ENCODE measurements around the gene SLC25A29.

The SLC25A29 gene

DNA sequence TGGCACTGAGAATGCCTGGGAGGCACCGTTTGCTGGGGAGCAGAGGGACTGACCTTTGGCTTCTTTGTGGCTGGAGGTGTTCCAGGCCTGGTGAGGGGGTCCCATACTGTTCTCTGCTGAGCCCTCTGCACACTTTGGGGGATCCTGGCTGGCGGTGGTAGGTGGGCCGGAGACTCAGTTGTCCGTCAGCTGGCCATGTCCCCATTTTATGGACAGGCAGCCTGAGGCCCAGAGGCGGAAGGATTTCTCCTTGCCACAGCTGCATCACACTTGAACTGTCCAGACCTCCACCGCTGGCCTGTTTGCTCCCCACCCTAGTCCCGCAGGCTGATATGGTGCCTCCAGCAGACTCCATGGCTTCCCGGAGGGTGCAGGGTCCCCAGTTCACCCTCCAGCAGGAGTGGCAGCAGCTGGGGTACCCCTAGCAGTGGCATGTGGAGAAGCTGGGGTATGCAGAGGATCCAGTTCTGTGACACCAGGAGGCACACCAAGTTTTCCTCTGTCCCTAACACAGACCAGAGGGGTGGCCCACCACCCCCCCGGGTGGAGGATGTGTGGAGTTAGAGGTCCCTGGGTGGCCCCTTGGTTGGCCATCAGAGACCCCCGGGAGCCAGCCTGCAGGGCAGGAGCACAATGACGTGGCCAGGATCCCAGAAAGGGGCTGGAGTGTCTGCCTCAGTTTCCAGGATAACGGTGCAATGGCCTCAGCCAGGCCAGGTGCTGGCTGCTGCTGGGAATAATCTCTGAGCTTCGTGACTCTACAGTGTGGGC is 14.8 kb downstream of the SLC25A29 start:
- TF ChIP-seq FOXP2 (optimal IDR thresholded peaks at IDR 0.05; ENCODE audit: borderline replicate concordance, extremely low read depth, extremely low read length, insufficient read depth) (no peak), REST (IDR thresholded peaks at IDR 0.05; ENCODE audit: insufficient read depth in 1 of 2, low read depth in 2 of 2, low read length in 2 of 2) (no peak), SIN3A (IDR thresholded peaks at IDR 0.05; ENCODE audit: borderline replicate concordance, insufficient read depth, low read length) (no peak), POLR2AphosphoS5 (IDR thresholded peaks at IDR 0.05; ENCODE audit: low read depth, low read length) (no peak), TAF1 (IDR thresholded peaks at IDR 0.05; ENCODE audit: borderline replicate concordance, insufficient read depth, low read length) (no peak)

- TF ChIP-seq TAF1 (IDR thresholded peaks at IDR 0.05; ENCODE audit: borderline replicate concordance, insufficient read depth, low read length) (no peak), SIN3A (IDR thresholded peaks at IDR 0.05; ENCODE audit: borderline replicate concordance, insufficient read depth, low read length) (no peak), POLR2AphosphoS5 (IDR thresholded peaks at IDR 0.05; ENCODE audit: low read depth, low read length) (no peak)
These were observed 15.5 kb downstream of the SLC25A29 start for GRCh38 chr14:100290607-100291304.

GRCh38 chr14:100289916-100290606 is 16.2 kb downstream of the SLC25A29 start:
- TF ChIP-seq POLR2AphosphoS5 (IDR thresholded peaks at IDR 0.05; ENCODE audit: low read depth, low read length) (no peak), TAF1 (IDR thresholded peaks at IDR 0.05; ENCODE audit: borderline replicate concordance, insufficient read depth, low read length) (no peak), FOXP2 (optimal IDR thresholded peaks at IDR 0.05; ENCODE audit: borderline replicate concordance, extremely low read depth, extremely low read length, insufficient read depth) (no peak), REST (IDR thresholded peaks at IDR 0.05; ENCODE audit: insufficient read depth in 1 of 2, low read depth in 2 of 2, low read length in 2 of 2) (no peak), SIN3A (IDR thresholded peaks at IDR 0.05; ENCODE audit: borderline replicate concordance, insufficient read depth, low read length) (no peak)

- no peak for TF ChIP-seq REST (IDR thresholded peaks at IDR 0.05; ENCODE audit: insufficient read depth in 1 of 2, low read depth in 2 of 2, low read length in 2 of 2)
- no peak for TF ChIP-seq POLR2AphosphoS5 (IDR thresholded peaks at IDR 0.05; ENCODE audit: low read depth, low read length)
- TF ChIP-seq TAF1 (IDR thresholded peaks at IDR 0.05; ENCODE audit: borderline replicate concordance, insufficient read depth, low read length): no peak
- no peak for TF ChIP-seq FOXP2 (optimal IDR thresholded peaks at IDR 0.05; ENCODE audit: borderline replicate concordance, extremely low read depth, extremely low read length, insufficient read depth)
- TF ChIP-seq SIN3A (IDR thresholded peaks at IDR 0.05; ENCODE audit: borderline replicate concordance, insufficient read depth, low read length): no peak
These were observed 17.7 kb downstream of the SLC25A29 start for GRCh38 chr14:100288382-100289185.
